Liver (tissue), 9 donors: ENCODE results near the gene ZNF518A. TPM values are rescaled to one million over a fixed set of nuclear protein-coding genes. Genes with fewer than 3 reads are reported as not detected.

ENCODE experiments used
- DNase-seq: peaks from one replicate; pipeline ENCODE4 v3.0.0-alpha.2; 2017; ENCODE audit warnings: low spot score
- H3K27ac ChIP-seq, 2 donors: one replicate each; pipeline ENCODE4 v1.7.0; 2013; ENCODE audit warnings: inconsistent platforms in 2 of 2, low read length in 2 of 2, control low read depth in 1 of 2, low read depth in 1 of 2, mild to moderate bottlenecking in 1 of 2
- H3K27me3 ChIP-seq, 4 donors: one replicate each; pipeline versions ENCODE4 v1.6.1 to v1.7.0; 2013; ENCODE audit warnings: low read length in 3 of 4, inconsistent platforms in 1 of 4, mild to moderate bottlenecking in 1 of 4, moderate library complexity in 1 of 4; ENCODE audit not compliant: control insufficient read depth in 4 of 4, insufficient read depth in 4 of 4
- H3K36me3 ChIP-seq, 4 donors: one replicate each; pipeline versions ENCODE4 v1.6.1 to v1.7.0; 2013; ENCODE audit warnings: low read length in 3 of 4, mild to moderate bottlenecking in 3 of 4, low read depth in 1 of 4, moderate library complexity in 1 of 4; ENCODE audit not compliant: control insufficient read depth in 4 of 4, insufficient read depth in 3 of 4
- H3K4me1 ChIP-seq, 4 donors: one replicate each; pipeline versions ENCODE4 v1.6.1 to v1.7.0; 2013; ENCODE audit warnings: low read length in 3 of 4, mild to moderate bottlenecking in 3 of 4, moderate library complexity in 1 of 4; ENCODE audit not compliant: control insufficient read depth in 4 of 4, insufficient read depth in 4 of 4
- H3K4me3 ChIP-seq, 3 donors: one replicate each; pipeline versions ENCODE4 v1.6.1 to v1.7.0; 2013; ENCODE audit warnings: low read length in 3 of 3, control low read depth in 1 of 3, low read depth in 1 of 3, mild to moderate bottlenecking in 1 of 3
- H3K9ac ChIP-seq, 2 donors: one replicate each; pipeline ENCODE4 v1.7.0; 2013; ENCODE audit warnings: low read length in 2 of 2, mild to moderate bottlenecking in 2 of 2, moderate library complexity in 2 of 2, control low read depth in 1 of 2, low read depth in 1 of 2
- H3K9me3 ChIP-seq, 4 donors: one replicate each; pipeline versions ENCODE4 v1.6.1 to v1.7.0; 2013; ENCODE audit warnings: low read length in 3 of 4; ENCODE audit not compliant: control insufficient read depth in 4 of 4
- ATF3 ChIP-seq: IDR thresholded peaks from 2 replicates; pipeline ENCODE4 v1.6.1; 2016; ENCODE audit warnings: antibody characterized with exemption
- CTCF ChIP-seq: fragments of 150-350 bp; IDR thresholded peaks from 2 replicates; pipeline ENCODE4 v1.5.1; 2017; ENCODE audit warnings: improper control_type of control experiment, low read depth, low read length; ENCODE audit not compliant: missing input control
- EGR1 ChIP-seq, 2 donors: IDR thresholded peaks; 2 replicates each; pipeline ENCODE4 v1.6.1; 2016 to 2018; ENCODE audit warnings: antibody characterized with exemption in 2 of 2, low read depth in 2 of 2
- FOXA1 ChIP-seq: IDR thresholded peaks from 2 replicates; pipeline ENCODE4 v1.6.1; 2016; ENCODE audit warnings: antibody characterized with exemption
- FOXA2 ChIP-seq: IDR thresholded peaks from 2 replicates; pipeline ENCODE4 v1.6.1; 2016; ENCODE audit warnings: antibody characterized with exemption
- GABPA ChIP-seq, 2 donors: IDR thresholded peaks in 1 of 2; conservative IDR thresholded peaks in 1 of 2; 2 replicates each; pipeline ENCODE4 v1.6.1; 2016; ENCODE audit warnings: antibody characterized with exemption in 2 of 2, mild to moderate bottlenecking in 1 of 2, moderate library complexity in 1 of 2
- HNF4A ChIP-seq, 2 donors: conservative IDR thresholded peaks; 2 replicates each; pipeline ENCODE4 v1.6.1; 2016; ENCODE audit warnings: antibody characterized with exemption in 2 of 2, mild to moderate bottlenecking in 2 of 2
- JUND ChIP-seq, 2 donors: IDR thresholded peaks; 2 replicates each; pipeline ENCODE4 v1.6.1; 2016; ENCODE audit warnings: antibody characterized with exemption in 2 of 2
- MAX ChIP-seq: IDR thresholded peaks from 2 replicates; pipeline ENCODE4 v1.6.1; 2016; ENCODE audit warnings: antibody characterized with exemption
- NR2F2 ChIP-seq: IDR thresholded peaks from 2 replicates; pipeline ENCODE4 v1.6.1; 2016; ENCODE audit warnings: antibody characterized with exemption
- RAD21 ChIP-seq, 2 donors: IDR thresholded peaks; 2 replicates each; pipeline ENCODE4 v1.6.1; 2016; ENCODE audit warnings: antibody characterized with exemption in 2 of 2, mild to moderate bottlenecking in 2 of 2
- REST ChIP-seq: IDR thresholded peaks from 2 replicates; pipeline ENCODE4 v1.6.1; 2016; ENCODE audit warnings: antibody characterized with exemption, mild to moderate bottlenecking
- RXRA ChIP-seq, 2 donors: IDR thresholded peaks; 2 replicates each; pipeline ENCODE4 v1.6.1; 2017 to 2018; ENCODE audit warnings: antibody characterized with exemption in 2 of 2, mild to moderate bottlenecking in 1 of 2
- SP1 ChIP-seq: IDR thresholded peaks from 2 replicates; pipeline ENCODE4 v1.6.1; 2018; ENCODE audit warnings: antibody characterized with exemption, mild to moderate bottlenecking
- TAF1 ChIP-seq: conservative IDR thresholded peaks from 2 replicates; pipeline ENCODE4 v1.6.1; 2016; ENCODE audit warnings: antibody characterized with exemption, mild to moderate bottlenecking
- YY1 ChIP-seq: IDR thresholded peaks from 2 replicates; pipeline ENCODE4 v1.6.1; 2016; ENCODE audit warnings: antibody characterized with exemption, mild to moderate bottlenecking
- ZBTB33 ChIP-seq: IDR thresholded peaks from 2 replicates; pipeline ENCODE4 v1.6.1; 2016; ENCODE audit warnings: antibody characterized with exemption
- WGBS: extraction: QIAGEN DNeasy Blood & Tissue Kit; methylation state at CpG from one replicate; pipeline ENCODE4 v1.1.7; 2013; 5-methylcytosine and 5-hydroxymethylcytosine counted together
- polyA plus RNA-seq, 2 donors: library from polyadenylated mRNA; stranded (reverse) in 1 of 2; unstranded in 1 of 2; fragments of 200-250 nt in 1 of 2; fragments of >200 nt in 1 of 2; fragmentation: Nextera tagmentation in 1 of 2; extraction: Ambion mirVana in 1 of 2; gene quantifications; one replicate each; pipeline versions ENCODE4 v1.2.1 to v1.2.3, GENCODE V29; 2013 to 2015
- total RNA-seq, 2 donors: library from RNA; depleted of rRNA; stranded (reverse); fragments of >200 nt; gene quantifications; one replicate each; pipeline ENCODE4 v1.2.3, GENCODE V29; 2014
- donor health status: healthy.
- donor health status: healthy.
- donor health status: healthy.
- donor health status: healthy.
- donor health status: healthy.

Gene ZNF518A
- total and polyA plus RNA-seq, 4 donors = 1.8 to 23.0 (median 13.6) TPM

GRCh38 chr10:96133135-96133534 is 3.0 kb downstream of the ZNF518A start:
- no peak for DNase-seq
- peaks cover 0 to 17% (median 10%) of the 10 kb centered on the region in 4 donors for H3K4me1 ChIP-seq
- H3K9ac ChIP-seq = no peak overlapping the region
- no peaks in the 10 kb centered on the region for H3K27me3 ChIP-seq
- H3K27ac ChIP-seq = no peak overlapping the region
- peaks cover 0 to 27% (median 20%) of the 10 kb centered on the region in 4 donors for H3K36me3 ChIP-seq
- no peak for TF ChIP-seq CTCF
- no peak for TF ChIP-seq RXRA (IDR thresholded peaks at IDR 0.05)
- no peak for TF ChIP-seq JUND (IDR thresholded peaks at IDR 0.05)
- TF ChIP-seq FOXA1 = no peak
- no peak for TF ChIP-seq HNF4A (conservative IDR thresholded peaks at IDR 0.05)
- no peak for TF ChIP-seq SP1
- no peak for TF ChIP-seq NR2F2
- TF ChIP-seq TAF1 = no peak
- no peak for TF ChIP-seq ZBTB33
- no peak for TF ChIP-seq ATF3
- no peak for TF ChIP-seq GABPA (IDR thresholded peaks at IDR 0.05 in 1 of 2, conservative IDR thresholded peaks at IDR 0.05 in 1 of 2)
- TF ChIP-seq REST = no peak
- TF ChIP-seq RAD21 (IDR thresholded peaks at IDR 0.05) = no peak
- no peak for TF ChIP-seq FOXA2
- TF ChIP-seq EGR1 (IDR thresholded peaks at IDR 0.05; ENCODE audit: low read depth in 2 of 2) = no peak
- TF ChIP-seq YY1 = no peak
- TF ChIP-seq MAX = no peak
- no peak overlapping the region for H3K4me3 ChIP-seq
- peaks cover 0 to 8% (median under 1%) of the 10 kb centered on the region in 4 donors for H3K9me3 ChIP-seq

- Histone ChIP-seq H3K36me3 (peaks cover 0 to 31% (median 23%) of the 10 kb centered on the region in 4 donors), H3K4me1 (no peaks in the 10 kb centered on the region), H3K9ac (no peak overlapping the region), H3K4me3 (no peak overlapping the region), H3K27ac (no peak overlapping the region), H3K27me3 (no peaks in the 10 kb centered on the region), H3K9me3 (no peaks in the 10 kb centered on the region)
- 97% methylated on average over 5 of the region's 5 CpGs for WGBS
- DNase-seq = no peak
- no peak for TF ChIP-seq RXRA (IDR thresholded peaks at IDR 0.05)
- no peak for TF ChIP-seq MAX
- no peak for TF ChIP-seq ZBTB33
- no peak for TF ChIP-seq JUND (IDR thresholded peaks at IDR 0.05)
- no peak for TF ChIP-seq HNF4A (conservative IDR thresholded peaks at IDR 0.05)
- no peak for TF ChIP-seq SP1
- no peak for TF ChIP-seq ATF3
- TF ChIP-seq YY1 = no peak
These were observed 6.7 kb downstream of the ZNF518A start for GRCh38 chr10:96136810-96137209.
